ENCODE results near the gene PTN. TPM values are rescaled to one million over a fixed set of nuclear protein-coding genes. Genes with fewer than 3 reads are reported as not detected.

PTN gene
- total RNA-seq, 2 experiments from 2014 or later = not detected

- no peak overlapping the region for H3K27ac Mint-ChIP-seq
- no peak for DNase-seq
- intact Hi-C loops (cut with micrococcal nuclease) = no loop called here
- H3K27me3 Mint-ChIP-seq (ENCODE audit: low read depth) = no peaks in the 10 kb centered on the region
- no peaks in the 10 kb centered on the region for H3K4me1 Mint-ChIP-seq (ENCODE audit: low read depth)
- H3K36me3 Mint-ChIP-seq (ENCODE audit: low read depth) = no peaks in the 10 kb centered on the region
- CTCF ChIA-PET = no interaction called here
- H3K4me3 Mint-ChIP-seq = no peak overlapping the region
- H3K9me3 Mint-ChIP-seq = no peaks in the 10 kb centered on the region
These were observed 36.8 kb downstream of the PTN start for GRCh38 chr7:137306748-137307147.

- no peaks in the 10 kb centered on the region for H3K36me3 Mint-ChIP-seq (ENCODE audit: low read depth)
- no peak overlapping the region for H3K4me3 Mint-ChIP-seq
- H3K9me3 Mint-ChIP-seq = no peaks in the 10 kb centered on the region
- H3K4me1 Mint-ChIP-seq (ENCODE audit: low read depth) = no peaks in the 10 kb centered on the region
- H3K27ac Mint-ChIP-seq = no peak overlapping the region
- CTCF ChIA-PET = no interaction called here
- DNase-seq = no peak
- no peaks in the 10 kb centered on the region for H3K27me3 Mint-ChIP-seq (ENCODE audit: low read depth)
- intact Hi-C loops (cut with micrococcal nuclease) = no loop called here
These were observed 37.5 kb downstream of the PTN start for GRCh38 chr7:137305901-137306621.

- Mint-ChIP-seq H3K9me3 (no peaks in the 10 kb centered on the region), H3K27me3 (ENCODE audit: low read depth) (no peaks in the 10 kb centered on the region), H3K27ac (no peak overlapping the region), H3K4me3 (no peak overlapping the region), H3K4me1 (ENCODE audit: low read depth) (no peaks in the 10 kb centered on the region), H3K36me3 (ENCODE audit: low read depth) (no peaks in the 10 kb centered on the region)
- DNase-seq = no peak
- CTCF ChIA-PET = no interaction called here
- intact Hi-C loops (cut with micrococcal nuclease) = no loop called here
These were observed 38.8 kb downstream of the PTN start for GRCh38 chr7:137304624-137305235.

GRCh38 chr7:137304165-137304564 is 39.4 kb downstream of the PTN start:
- no peak for DNase-seq
- no peak overlapping the region for H3K4me3 Mint-ChIP-seq
- H3K9me3 Mint-ChIP-seq = no peaks in the 10 kb centered on the region
- CTCF ChIA-PET = no interaction called here
- intact Hi-C loops (cut with micrococcal nuclease) = no loop called here
- no peaks in the 10 kb centered on the region for H3K4me1 Mint-ChIP-seq (ENCODE audit: low read depth)
- H3K27ac Mint-ChIP-seq = no peak overlapping the region
- no peaks in the 10 kb centered on the region for H3K36me3 Mint-ChIP-seq (ENCODE audit: low read depth)
- no peaks in the 10 kb centered on the region for H3K27me3 Mint-ChIP-seq (ENCODE audit: low read depth)

- no peaks in the 10 kb centered on the region for H3K27me3 Mint-ChIP-seq (ENCODE audit: low read depth)
- CTCF ChIA-PET = no interaction called here
- no peaks in the 10 kb centered on the region for H3K9me3 Mint-ChIP-seq
- DNase-seq = no peak
- intact Hi-C loops (cut with micrococcal nuclease) = no loop called here
- H3K27ac Mint-ChIP-seq = no peak overlapping the region
- no peak overlapping the region for H3K4me3 Mint-ChIP-seq
- H3K36me3 Mint-ChIP-seq (ENCODE audit: low read depth) = no peaks in the 10 kb centered on the region
- H3K4me1 Mint-ChIP-seq (ENCODE audit: low read depth) = no peaks in the 10 kb centered on the region
These were observed 41.5 kb downstream of the PTN start for GRCh38 chr7:137302081-137302480.

- Mint-ChIP-seq H3K4me3 (no peak overlapping the region), H3K36me3 (ENCODE audit: low read depth) (no peaks in the 10 kb centered on the region), H3K27me3 (ENCODE audit: low read depth) (no peaks in the 10 kb centered on the region), H3K27ac (no peak overlapping the region), H3K9me3 (no peaks in the 10 kb centered on the region), H3K4me1 (ENCODE audit: low read depth) (no peaks in the 10 kb centered on the region)
- CTCF ChIA-PET = interaction anchor here (1.2 kb wide), 1 partner anchor 10 kb away, joined by 4 read pairs; no protein-coding TSS in a partner anchor
- no peak for DNase-seq
- intact Hi-C loops (cut with micrococcal nuclease) = no loop called here
These were observed 45.1 kb downstream of the PTN start for GRCh38 chr7:137298464-137298794.

- Mint-ChIP-seq H3K4me3 (no peak overlapping the region), H3K27ac (no peak overlapping the region), H3K27me3 (ENCODE audit: low read depth) (no peaks in the 10 kb centered on the region), H3K9me3 (no peaks in the 10 kb centered on the region), H3K4me1 (ENCODE audit: low read depth) (no peaks in the 10 kb centered on the region), H3K36me3 (ENCODE audit: low read depth) (no peaks in the 10 kb centered on the region)
- CTCF ChIA-PET = interaction anchor here (1.2 kb wide), 1 partner anchor 10 kb away, joined by 4 read pairs; no protein-coding TSS in a partner anchor
- intact Hi-C loops (cut with micrococcal nuclease) = no loop called here
- no peak for DNase-seq
These were observed 45.7 kb downstream of the PTN start for GRCh38 chr7:137297551-137298463.

- H3K4me3 Mint-ChIP-seq = no peak overlapping the region
- no peak for DNase-seq
- intact Hi-C loops (cut with micrococcal nuclease) = no loop called here
- CTCF ChIA-PET = no interaction called here
- H3K36me3 Mint-ChIP-seq (ENCODE audit: low read depth) = no peaks in the 10 kb centered on the region
- no peaks in the 10 kb centered on the region for H3K9me3 Mint-ChIP-seq
- no peaks in the 10 kb centered on the region for H3K4me1 Mint-ChIP-seq (ENCODE audit: low read depth)
- no peaks in the 10 kb centered on the region for H3K27me3 Mint-ChIP-seq (ENCODE audit: low read depth)
- H3K27ac Mint-ChIP-seq = no peak overlapping the region
These were observed 47.0 kb downstream of the PTN start for GRCh38 chr7:137296576-137296975.

GRCh38 chr7:137295739-137296324 is 47.7 kb downstream of the PTN start:
- intact Hi-C loops (cut with micrococcal nuclease) = no loop called here
- no peaks in the 10 kb centered on the region for H3K36me3 Mint-ChIP-seq (ENCODE audit: low read depth)
- no peaks in the 10 kb centered on the region for H3K27me3 Mint-ChIP-seq (ENCODE audit: low read depth)
- no peak overlapping the region for H3K4me3 Mint-ChIP-seq
- no peaks in the 10 kb centered on the region for H3K9me3 Mint-ChIP-seq
- CTCF ChIA-PET = no interaction called here
- no peaks in the 10 kb centered on the region for H3K4me1 Mint-ChIP-seq (ENCODE audit: low read depth)
- H3K27ac Mint-ChIP-seq = no peak overlapping the region
- no peak for DNase-seq

- H3K9me3 Mint-ChIP-seq = peaks cover 4% of the 10 kb centered on the region
- H3K27me3 Mint-ChIP-seq (ENCODE audit: low read depth) = no peaks in the 10 kb centered on the region
- CTCF ChIA-PET = no interaction called here
- intact Hi-C loops (cut with micrococcal nuclease) = no loop called here
- H3K36me3 Mint-ChIP-seq (ENCODE audit: low read depth) = no peaks in the 10 kb centered on the region
- no peaks in the 10 kb centered on the region for H3K4me1 Mint-ChIP-seq (ENCODE audit: low read depth)
- DNase-seq = no peak
- H3K27ac Mint-ChIP-seq = no peak overlapping the region
- no peak overlapping the region for H3K4me3 Mint-ChIP-seq
These were observed 54.4 kb downstream of the PTN start for GRCh38 chr7:137289101-137289500.

GRCh38 chr7:137287651-137288258 is 55.8 kb downstream of the PTN start:
- Mint-ChIP-seq H3K27me3 (ENCODE audit: low read depth) (no peaks in the 10 kb centered on the region), H3K27ac (no peak overlapping the region), H3K36me3 (ENCODE audit: low read depth) (no peaks in the 10 kb centered on the region), H3K4me1 (ENCODE audit: low read depth) (no peaks in the 10 kb centered on the region), H3K4me3 (no peak overlapping the region), H3K9me3 (peaks cover 4% of the 10 kb centered on the region)
- DNase-seq = peak; percentile 6
- intact Hi-C loops (cut with micrococcal nuclease) = no loop called here
- CTCF ChIA-PET = interaction anchor here (1.3 kb wide), 1 partner anchor 10 kb away, joined by 4 read pairs; no protein-coding TSS in a partner anchor

GRCh38 chr7:137283153-137283552 is 60.4 kb downstream of the PTN start:
- Mint-ChIP-seq H3K4me1 (ENCODE audit: low read depth) (no peaks in the 10 kb centered on the region), H3K4me3 (no peak overlapping the region), H3K27me3 (ENCODE audit: low read depth) (no peaks in the 10 kb centered on the region), H3K36me3 (ENCODE audit: low read depth) (no peaks in the 10 kb centered on the region), H3K27ac (no peak overlapping the region), H3K9me3 (peaks cover 2% of the 10 kb centered on the region)
- DNase-seq = no peak
- intact Hi-C loops (cut with micrococcal nuclease) = no loop called here
- CTCF ChIA-PET = no interaction called here

Measured in activated naive CD4-positive, alpha-beta T cell treated with anti-CD3 and anti-CD28 coated beads for 36 hours (primary cell).